Peyer's patch (tissue), 4 donors: ENCODE measurements around the gene GULP1. TPM values are rescaled to one million over a fixed set of nuclear protein-coding genes. Genes with fewer than 3 reads are reported as not detected.
"Not testable (repeated sequence)": the region's sequence is repeated elsewhere in the genome, so short reads cannot be mapped to it uniquely, and the experiment has no call there.

Source experiments
- DNase-seq, 3 donors: peaks; one replicate each; pipeline ENCODE4 v3.0.0-alpha.2; 2017 to 2019
- H3K27ac ChIP-seq, 4 donors: fragments of 200-600 bp; sonication (generic); one replicate each; pipeline ENCODE4 v1.5.1; 2016 to 2019
- H3K27me3 ChIP-seq, 2 donors: fragments of 200-600 bp; sonication (generic); one replicate each; pipeline ENCODE4 v1.5.1; 2019
- H3K36me3 ChIP-seq, 3 donors: fragments of 200-600 bp; sonication (generic); one replicate each; pipeline ENCODE4 v1.5.1; 2016 to 2019
- H3K4me1 ChIP-seq, 4 donors: fragments of 200-600 bp; sonication (generic); one replicate each; pipeline ENCODE4 v1.5.1; 2016 to 2019
- H3K4me3 ChIP-seq, 4 donors: fragments of 200-600 bp; sonication (generic); 1 replicate in 3 of 4; 2 replicates in 1 of 4; pipeline ENCODE4 v1.5.1; 2016 to 2019; ENCODE audit warnings: mild to moderate bottlenecking in 1 of 4
- H3K9me3 ChIP-seq, 4 donors: fragments of 200-600 bp; sonication (generic); one replicate each; pipeline ENCODE4 v1.5.1; 2016 to 2019; ENCODE audit warnings: mild to moderate bottlenecking in 1 of 4
- CTCF ChIP-seq, 6 experiments: fragments of 450-650 bp in 4 of 6; fragments of 200-600 bp in 2 of 6; sonication (generic) in 1 of 6; IDR thresholded peaks; one replicate each; pipeline ENCODE4 v1.5.1; 2017 to 2019; ENCODE audit warnings: antibody characterized with exemption in 6 of 6, mild to moderate bottlenecking in 3 of 6, moderate library complexity in 1 of 6
- POLR2A ChIP-seq, 2 donors: fragments of 450-650 bp; IDR thresholded peaks; one replicate each; pipeline ENCODE4 v1.5.1; 2017; ENCODE audit warnings: antibody characterized with exemption in 2 of 2, mild to moderate bottlenecking in 2 of 2, moderate library complexity in 2 of 2
- total RNA-seq, 4 donors: library from RNA; depleted of rRNA; stranded (reverse); fragments of >200 nt; gene quantifications; one replicate each; pipeline ENCODE4 v1.1.0, GENCODE V29; 2016

Gene GULP1
- total RNA-seq, 4 donors from 2014 or later: 18.8 to 101 (median 29.3) TPM

DNA sequence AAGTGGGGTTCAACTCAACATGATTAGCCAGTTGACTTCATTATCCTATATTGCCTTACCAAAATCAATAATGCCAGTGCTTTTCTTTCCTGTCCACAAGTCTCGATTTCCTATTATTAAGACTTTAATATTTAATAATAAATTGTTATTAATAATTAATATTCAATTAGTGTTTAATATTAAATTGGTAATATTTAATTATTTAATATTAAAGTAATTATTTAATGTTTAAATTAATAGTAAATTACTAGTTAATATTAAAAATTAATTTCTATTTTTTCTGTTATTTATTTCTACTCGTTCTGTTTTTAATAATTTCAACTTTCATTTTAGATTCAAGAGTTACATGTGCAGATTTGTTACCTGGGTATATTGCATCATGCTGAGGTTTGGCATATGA is 243.2 kb downstream of the GULP1 start:
- H3K27ac ChIP-seq: no peak overlapping the region
- H3K4me3 ChIP-seq: no peak overlapping the region
- H3K36me3 ChIP-seq: no peaks in the 10 kb centered on the region
- no peaks in the 10 kb centered on the region for H3K9me3 ChIP-seq
- no peak for TF ChIP-seq CTCF (IDR thresholded peaks at IDR 0.05)
- TF ChIP-seq POLR2A (IDR thresholded peaks at IDR 0.05): no peak
- DNase-seq: no peak
- H3K27me3 ChIP-seq: no peaks in the 10 kb centered on the region
- no peaks in the 10 kb centered on the region for H3K4me1 ChIP-seq

DNA sequence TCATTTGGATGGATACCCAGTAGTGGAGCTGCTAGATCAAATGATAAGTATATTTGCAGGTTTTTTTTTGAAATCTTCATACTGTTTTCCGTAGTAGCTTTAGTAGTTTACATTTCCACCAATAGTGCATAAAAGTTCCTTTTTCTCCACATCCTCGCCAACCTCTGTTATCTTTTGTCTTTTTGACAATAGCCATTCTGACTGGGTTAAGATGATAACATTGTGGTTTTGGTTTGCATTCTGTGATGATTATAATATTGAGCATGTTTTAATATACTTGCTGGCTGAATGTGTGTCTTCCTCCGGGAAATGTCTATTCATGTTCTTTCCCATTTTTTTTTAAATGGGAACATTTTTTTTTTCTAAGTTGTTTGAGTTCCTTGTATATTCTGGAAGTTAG is 260.0 kb downstream of the GULP1 start:
- no peak for DNase-seq
- no peaks in the 10 kb centered on the region for H3K9me3 ChIP-seq
- no peak overlapping the region for H3K27ac ChIP-seq
- H3K36me3 ChIP-seq: no peaks in the 10 kb centered on the region
- TF ChIP-seq POLR2A (IDR thresholded peaks at IDR 0.05) (no peak), CTCF (IDR thresholded peaks at IDR 0.05) (no peak)
- no peaks in the 10 kb centered on the region for H3K27me3 ChIP-seq
- H3K4me3 ChIP-seq: no peak overlapping the region
- no peaks in the 10 kb centered on the region for H3K4me1 ChIP-seq

- Histone ChIP-seq H3K27ac (no peak overlapping the region), H3K27me3 (no peaks in the 10 kb centered on the region), H3K36me3 (no peaks in the 10 kb centered on the region), H3K4me3 (no peak overlapping the region), H3K9me3 (no peaks in the 10 kb centered on the region), H3K4me1 (no peaks in the 10 kb centered on the region)
- no peak for DNase-seq
- TF ChIP-seq POLR2A (IDR thresholded peaks at IDR 0.05) (no peak), CTCF (IDR thresholded peaks at IDR 0.05) (no peak)
Observed at GRCh38 chr2:188557081-188557480, 265.4 kb downstream of the GULP1 start.

DNA sequence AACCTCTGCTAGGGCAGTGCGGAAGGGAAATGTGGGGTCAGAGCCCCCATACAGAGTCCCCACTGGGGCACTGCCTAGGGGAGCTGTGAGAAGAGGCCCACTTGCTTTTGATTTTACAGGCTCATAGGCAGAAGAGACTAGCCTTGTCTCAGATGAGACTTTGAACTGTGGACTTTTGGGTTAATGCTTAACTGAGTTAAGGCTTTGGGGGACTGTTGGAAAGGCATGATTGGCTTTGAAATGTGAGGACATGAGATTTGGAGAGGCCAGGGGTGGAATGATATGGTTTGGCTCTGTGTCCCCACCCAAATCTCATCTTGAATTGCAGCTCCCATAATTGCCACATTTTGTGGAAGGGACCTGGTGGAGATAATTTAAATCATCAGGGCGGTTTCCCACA is 267.8 kb downstream of the GULP1 start:
- not testable (repeated sequence) for H3K9me3 ChIP-seq, H3K36me3 ChIP-seq, H3K27me3 ChIP-seq, H3K4me3 ChIP-seq, DNase-seq, H3K27ac ChIP-seq, H3K4me1 ChIP-seq

- Histone ChIP-seq H3K4me3 (no peak overlapping the region), H3K36me3 (no peaks in the 10 kb centered on the region), H3K4me1 (no peaks in the 10 kb centered on the region), H3K27me3 (no peaks in the 10 kb centered on the region), H3K27ac (no peak overlapping the region), H3K9me3 (no peaks in the 10 kb centered on the region)
- no peak for TF ChIP-seq CTCF (IDR thresholded peaks at IDR 0.05)
- no peak for TF ChIP-seq POLR2A (IDR thresholded peaks at IDR 0.05)
- peak in 1 of 3 donors; percentile 21 for DNase-seq
Observed at GRCh38 chr2:188561473-188561979, 269.9 kb downstream of the GULP1 start.

DNA sequence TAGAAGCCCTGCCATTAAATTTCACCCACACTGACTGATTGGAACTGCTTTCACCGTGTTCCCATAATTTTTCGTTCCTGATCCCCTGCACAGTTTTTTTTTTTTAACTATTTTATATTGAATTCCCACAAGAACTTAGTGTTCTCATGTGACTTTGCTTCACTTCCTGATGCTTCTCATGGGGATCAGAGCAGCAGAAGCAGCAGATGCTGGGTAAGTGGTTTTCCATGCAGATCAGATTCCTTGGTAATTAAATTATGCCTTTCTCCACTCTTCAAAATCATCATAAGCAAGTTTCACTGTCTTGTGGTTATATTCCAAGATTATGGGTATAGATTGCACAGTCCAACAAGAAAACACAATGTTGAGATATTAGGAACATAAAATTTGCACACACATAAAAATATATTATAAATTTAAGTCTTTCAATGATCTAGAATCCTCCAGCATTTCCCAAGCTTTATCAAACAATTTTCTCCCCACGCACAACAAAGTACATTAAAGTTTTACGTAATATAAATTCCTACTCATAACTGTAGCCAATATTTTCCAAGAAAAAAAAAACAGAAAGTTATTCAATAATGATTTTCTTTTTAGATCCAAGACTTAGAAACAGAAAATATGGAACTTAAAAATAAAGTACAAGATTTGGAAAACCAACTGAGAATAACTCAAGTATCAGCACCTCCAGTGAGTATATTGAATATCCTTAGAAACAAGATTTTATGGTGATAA is 277.9 kb downstream of the GULP1 start:
- TF ChIP-seq POLR2A (IDR thresholded peaks at IDR 0.05) (no peak), CTCF (IDR thresholded peaks at IDR 0.05) (no peak)
- Histone ChIP-seq H3K27me3 (no peaks in the 10 kb centered on the region), H3K4me3 (no peak overlapping the region), H3K4me1 (no peaks in the 10 kb centered on the region), H3K9me3 (no peaks in the 10 kb centered on the region), H3K36me3 (no peaks in the 10 kb centered on the region), H3K27ac (no peak overlapping the region)
- DNase-seq: no peak
